Brain microvascular endothelial cell (primary cell): Measurements from ENCODE around the gene CACNB2.

Experiments
- DNase-seq: peaks from one replicate; pipeline ENCODE4 v3.0.0-alpha.2; 2020
- H3K27ac ChIP-seq: fragments of 250-450 bp; sonication (Bioruptor Pico); 2 replicates; pipeline ENCODE4 v1.5.1; 2020; ENCODE audit warnings: mild to moderate bottlenecking, moderate library complexity
- H3K27me3 ChIP-seq: fragments of 250-450 bp; sonication (Bioruptor Pico); replicated peaks from 2 replicates; pipeline ENCODE4 v1.5.1; 2020; ENCODE audit warnings: mild to moderate bottlenecking
- H3K36me3 ChIP-seq: fragments of 250-450 bp; sonication (Bioruptor Pico); replicated peaks from 2 replicates; pipeline ENCODE4 v1.5.1; 2020; ENCODE audit warnings: mild to moderate bottlenecking
- H3K4me3 ChIP-seq: 2 replicates; pipeline ENCODE4 v1.5.1; 2011; ENCODE audit warnings: low read depth, mild to moderate bottlenecking, control low read depth, low read length, moderate library complexity
- CTCF ChIP-seq: IDR thresholded peaks from 2 replicates; pipeline ENCODE4 v1.5.1; 2011; ENCODE audit warnings: low read depth, mild to moderate bottlenecking, moderate library complexity, low read length, control low read depth, inconsistent platforms; ENCODE audit errors: missing control alignments
- in situ Hi-C: cut with HindIII; loops from 2 replicates; pipeline ENCODE4 v1.10.0; 2017; ENCODE audit warnings: low sequenced_read_pairs, low pct_ligation_motif_present

Gene CACNB2

GRCh38 chr10:18359812-18360211 lies 219.6 kb downstream of the CACNB2 start:
- in situ Hi-C loops: no loop called here
- no peak for TF ChIP-seq CTCF

DNA sequence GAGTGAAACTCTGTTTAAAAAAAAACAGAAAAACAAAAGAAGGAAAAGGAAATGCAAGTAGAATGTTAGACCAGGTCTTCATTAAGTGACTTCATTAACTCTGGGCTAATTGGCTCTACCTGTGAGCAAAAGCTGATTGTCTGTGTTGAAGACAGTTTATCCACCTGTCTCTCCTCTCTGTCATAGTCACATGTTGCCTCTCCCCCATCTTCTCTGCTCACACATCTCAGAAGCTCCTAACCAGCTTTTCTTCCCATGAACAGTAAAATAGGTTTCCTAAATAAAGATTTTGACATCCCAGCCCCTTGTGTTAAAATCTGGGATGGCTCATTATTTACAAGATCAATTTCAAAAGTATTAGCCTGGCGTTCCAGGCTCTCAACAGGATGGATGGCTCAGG lies 222.7 kb downstream of the CACNB2 start:
- Histone ChIP-seq H3K4me3 (no peak overlapping the region), H3K27me3 (no peaks in the 10 kb centered on the region), H3K27ac (no peak overlapping the region), H3K36me3 (no peaks in the 10 kb centered on the region)
- no peak for TF ChIP-seq CTCF
- DNase-seq: no peak
- in situ Hi-C loops: no loop called here

More at GRCh38 chr10:18359812-18360211, 219.6 kb downstream of the CACNB2 start:
- no peak for DNase-seq
- no peaks in the 10 kb centered on the region for H3K27me3 ChIP-seq
- H3K4me3 ChIP-seq: no peak overlapping the region
- H3K36me3 ChIP-seq: no peaks in the 10 kb centered on the region
- H3K27ac ChIP-seq: no peak overlapping the region

DNA sequence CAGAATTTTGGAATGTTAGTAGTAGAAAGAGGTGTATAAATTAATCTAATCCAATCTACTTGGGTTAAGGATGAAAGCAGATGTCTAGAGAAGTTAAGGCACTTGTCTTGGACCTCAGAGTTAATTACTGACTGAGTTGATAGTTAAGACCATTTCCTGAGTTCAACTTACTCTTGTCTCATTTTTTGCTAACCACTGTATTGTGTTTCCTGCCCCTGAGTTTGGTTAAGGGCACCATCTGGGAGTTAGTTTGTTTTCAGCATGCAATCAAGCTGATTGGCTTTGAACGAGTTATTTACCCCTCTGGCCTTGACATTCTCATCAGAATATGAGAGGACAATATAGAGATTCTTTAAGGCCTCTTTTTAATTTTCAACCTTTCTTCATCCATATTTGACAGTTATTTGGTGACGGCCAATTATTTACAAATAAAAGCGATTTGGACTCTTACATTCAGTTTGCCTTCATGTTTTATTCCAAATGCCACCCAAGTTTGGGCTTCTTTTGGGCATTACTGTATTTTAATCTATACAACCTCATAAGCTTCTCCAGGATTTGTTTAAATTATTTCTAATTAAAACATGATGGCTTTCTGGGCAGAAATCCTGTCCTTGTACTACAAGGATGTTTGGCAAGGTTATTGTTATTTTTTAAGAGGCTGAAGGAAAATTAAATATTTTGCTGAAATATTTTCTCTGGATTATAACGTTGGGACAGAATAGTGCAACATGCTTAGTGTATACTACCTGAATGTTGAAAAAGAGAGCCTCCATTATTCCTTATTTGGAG lies 225.0 kb downstream of the CACNB2 start:
- no peaks in the 10 kb centered on the region for H3K36me3 ChIP-seq
- no peak for DNase-seq
- H3K27ac ChIP-seq: no peak overlapping the region
- in situ Hi-C loops: no loop called here
- TF ChIP-seq CTCF: no peak
- H3K4me3 ChIP-seq: no peak overlapping the region
- H3K27me3 ChIP-seq: no peaks in the 10 kb centered on the region

- Histone ChIP-seq H3K4me3 (no peak overlapping the region), H3K27me3 (no peaks in the 10 kb centered on the region), H3K27ac (peak overlapping the region; percentile 25), H3K36me3 (no peaks in the 10 kb centered on the region)
- TF ChIP-seq CTCF: no peak
- DNase-seq: no peak
- in situ Hi-C loops: no loop called here
Observed at GRCh38 chr10:18367840-18368239, 227.6 kb downstream of the CACNB2 start.

GRCh38 chr10:18368273-18368672 lies 228.0 kb downstream of the CACNB2 start:
- no peak for DNase-seq
- in situ Hi-C loops: no loop called here

More at GRCh38 chr10:18368273-18368672, 228.0 kb downstream of the CACNB2 start:
- H3K27ac ChIP-seq: peak overlapping the region; percentile 25
- H3K36me3 ChIP-seq: no peaks in the 10 kb centered on the region
- no peaks in the 10 kb centered on the region for H3K27me3 ChIP-seq
- no peak overlapping the region for H3K4me3 ChIP-seq
- no peak for TF ChIP-seq CTCF
